ENCODE measurements around the gene SMARCAD1.

The SMARCAD1 gene

GRCh38 chr4:94232519-94232918, 24.9 kb downstream of the SMARCAD1 start:
- H3K9ac ChIP-seq (ENCODE audit: low read length), result no peak overlapping the region
- no peak overlapping the region for H3K4me3 ChIP-seq (ENCODE audit: low read depth in 1 of 2, low read length in 2 of 2)
- no peak overlapping the region for H3K27ac ChIP-seq (ENCODE audit: low read depth, low read length)
- no peaks in the 10 kb centered on the region for H3K27me3 ChIP-seq (ENCODE audit: control insufficient read depth in 1 of 2, insufficient read depth in 2 of 2, low read length in 2 of 2)
- peaks cover 4% of the 10 kb centered on the region for H3K4me1 ChIP-seq (ENCODE audit: insufficient read depth, low read length)
- H3K9me3 ChIP-seq (ENCODE audit: low read length), result no peaks in the 10 kb centered on the region
- H3K36me3 ChIP-seq (ENCODE audit: insufficient read depth, low read length), result no peaks in the 10 kb centered on the region

GRCh38 chr4:94235825-94236224, 28.2 kb downstream of the SMARCAD1 start:
- Histone ChIP-seq H3K36me3 (ENCODE audit: insufficient read depth, low read length) (peaks cover 10% of the 10 kb centered on the region), H3K9ac (ENCODE audit: low read length) (no peak overlapping the region), H3K4me1 (ENCODE audit: insufficient read depth, low read length) (no peaks in the 10 kb centered on the region), H3K4me3 (ENCODE audit: low read depth in 1 of 2, low read length in 2 of 2) (no peak overlapping the region), H3K9me3 (ENCODE audit: low read length) (no peaks in the 10 kb centered on the region), H3K27me3 (ENCODE audit: control insufficient read depth in 1 of 2, insufficient read depth in 2 of 2, low read length in 2 of 2) (no peaks in the 10 kb centered on the region), H3K27ac (ENCODE audit: low read depth, low read length) (no peak overlapping the region)

GRCh38 chr4:94237271-94237670, 29.6 kb downstream of the SMARCAD1 start:
- Histone ChIP-seq H3K4me1 (ENCODE audit: insufficient read depth, low read length) (no peaks in the 10 kb centered on the region), H3K9ac (ENCODE audit: low read length) (no peak overlapping the region), H3K36me3 (ENCODE audit: insufficient read depth, low read length) (peaks cover 15% of the 10 kb centered on the region), H3K9me3 (ENCODE audit: low read length) (no peaks in the 10 kb centered on the region), H3K4me3 (ENCODE audit: low read depth in 1 of 2, low read length in 2 of 2) (no peak overlapping the region), H3K27ac (ENCODE audit: low read depth, low read length) (no peak overlapping the region), H3K27me3 (ENCODE audit: control insufficient read depth in 1 of 2, insufficient read depth in 2 of 2, low read length in 2 of 2) (no peaks in the 10 kb centered on the region)

GRCh38 chr4:94238160-94238559, 30.5 kb downstream of the SMARCAD1 start:
- Histone ChIP-seq H3K9ac (ENCODE audit: low read length) (no peak overlapping the region), H3K9me3 (ENCODE audit: low read length) (no peaks in the 10 kb centered on the region), H3K36me3 (ENCODE audit: insufficient read depth, low read length) (peaks cover 15% of the 10 kb centered on the region), H3K27ac (ENCODE audit: low read depth, low read length) (no peak overlapping the region), H3K27me3 (ENCODE audit: control insufficient read depth in 1 of 2, insufficient read depth in 2 of 2, low read length in 2 of 2) (no peaks in the 10 kb centered on the region), H3K4me3 (ENCODE audit: low read depth in 1 of 2, low read length in 2 of 2) (no peak overlapping the region), H3K4me1 (ENCODE audit: insufficient read depth, low read length) (no peaks in the 10 kb centered on the region)

- Histone ChIP-seq H3K4me3 (ENCODE audit: low read depth in 1 of 2, low read length in 2 of 2) (no peak overlapping the region), H3K9me3 (ENCODE audit: low read length) (no peaks in the 10 kb centered on the region), H3K36me3 (ENCODE audit: insufficient read depth, low read length) (peaks cover 21% of the 10 kb centered on the region), H3K27me3 (ENCODE audit: control insufficient read depth in 1 of 2, insufficient read depth in 2 of 2, low read length in 2 of 2) (no peaks in the 10 kb centered on the region), H3K9ac (ENCODE audit: low read length) (no peak overlapping the region), H3K27ac (ENCODE audit: low read depth, low read length) (no peak overlapping the region), H3K4me1 (ENCODE audit: insufficient read depth, low read length) (no peaks in the 10 kb centered on the region)
Observed at GRCh38 chr4:94240384-94240783, 32.7 kb downstream of the SMARCAD1 start.

GRCh38 chr4:94244087-94244828, 36.6 kb downstream of the SMARCAD1 start:
- no peak overlapping the region for H3K4me3 ChIP-seq (ENCODE audit: low read depth in 1 of 2, low read length in 2 of 2)
- peaks cover 14% of the 10 kb centered on the region for H3K36me3 ChIP-seq (ENCODE audit: insufficient read depth, low read length)
- H3K9me3 ChIP-seq (ENCODE audit: low read length), result no peaks in the 10 kb centered on the region
- no peaks in the 10 kb centered on the region for H3K4me1 ChIP-seq (ENCODE audit: insufficient read depth, low read length)
- H3K27ac ChIP-seq (ENCODE audit: low read depth, low read length), result no peak overlapping the region
- no peak overlapping the region for H3K9ac ChIP-seq (ENCODE audit: low read length)
- H3K27me3 ChIP-seq (ENCODE audit: control insufficient read depth in 1 of 2, insufficient read depth in 2 of 2, low read length in 2 of 2), result no peaks in the 10 kb centered on the region

- H3K4me3 ChIP-seq (ENCODE audit: low read depth in 1 of 2, low read length in 2 of 2), result no peak overlapping the region
- no peak overlapping the region for H3K27ac ChIP-seq (ENCODE audit: low read depth, low read length)
- H3K36me3 ChIP-seq (ENCODE audit: insufficient read depth, low read length), result peaks cover 14% of the 10 kb centered on the region
Observed at GRCh38 chr4:94244829-94245185, 37.1 kb downstream of the SMARCAD1 start.

GRCh38 chr4:94251094-94251493, 43.4 kb downstream of the SMARCAD1 start:
- H3K9ac ChIP-seq (ENCODE audit: low read length), result no peak overlapping the region
- peaks cover 16% of the 10 kb centered on the region for H3K36me3 ChIP-seq (ENCODE audit: insufficient read depth, low read length)
- H3K4me3 ChIP-seq (ENCODE audit: low read depth in 1 of 2, low read length in 2 of 2), result no peak overlapping the region

More at GRCh38 chr4:94244829-94245185, 37.1 kb downstream of the SMARCAD1 start:
- H3K9ac ChIP-seq (ENCODE audit: low read length), result no peak overlapping the region
- no peaks in the 10 kb centered on the region for H3K27me3 ChIP-seq (ENCODE audit: control insufficient read depth in 1 of 2, insufficient read depth in 2 of 2, low read length in 2 of 2)
- H3K9me3 ChIP-seq (ENCODE audit: low read length), result no peaks in the 10 kb centered on the region
- H3K4me1 ChIP-seq (ENCODE audit: insufficient read depth, low read length), result no peaks in the 10 kb centered on the region

GRCh38 chr4:94253036-94253435, 45.4 kb downstream of the SMARCAD1 start:
- H3K36me3 ChIP-seq (ENCODE audit: insufficient read depth, low read length), result peaks cover 23% of the 10 kb centered on the region
- no peaks in the 10 kb centered on the region for H3K9me3 ChIP-seq (ENCODE audit: low read length)
- no peaks in the 10 kb centered on the region for H3K4me1 ChIP-seq (ENCODE audit: insufficient read depth, low read length)
- H3K27me3 ChIP-seq (ENCODE audit: control insufficient read depth in 1 of 2, insufficient read depth in 2 of 2, low read length in 2 of 2), result no peaks in the 10 kb centered on the region
- H3K9ac ChIP-seq (ENCODE audit: low read length), result no peak overlapping the region
- H3K27ac ChIP-seq (ENCODE audit: low read depth, low read length), result no peak overlapping the region
- H3K4me3 ChIP-seq (ENCODE audit: low read depth in 1 of 2, low read length in 2 of 2), result no peak overlapping the region

More at GRCh38 chr4:94251094-94251493, 43.4 kb downstream of the SMARCAD1 start:
- no peaks in the 10 kb centered on the region for H3K9me3 ChIP-seq (ENCODE audit: low read length)
- H3K27ac ChIP-seq (ENCODE audit: low read depth, low read length), result no peak overlapping the region
- no peaks in the 10 kb centered on the region for H3K4me1 ChIP-seq (ENCODE audit: insufficient read depth, low read length)
- no peaks in the 10 kb centered on the region for H3K27me3 ChIP-seq (ENCODE audit: control insufficient read depth in 1 of 2, insufficient read depth in 2 of 2, low read length in 2 of 2)

GRCh38 chr4:94256144-94256783, 48.6 kb downstream of the SMARCAD1 start:
- no peak overlapping the region for H3K27ac ChIP-seq (ENCODE audit: low read depth, low read length)
- no peak overlapping the region for H3K9ac ChIP-seq (ENCODE audit: low read length)
- no peaks in the 10 kb centered on the region for H3K4me1 ChIP-seq (ENCODE audit: insufficient read depth, low read length)
- no peaks in the 10 kb centered on the region for H3K27me3 ChIP-seq (ENCODE audit: control insufficient read depth in 1 of 2, insufficient read depth in 2 of 2, low read length in 2 of 2)
- no peaks in the 10 kb centered on the region for H3K9me3 ChIP-seq (ENCODE audit: low read length)
- H3K36me3 ChIP-seq (ENCODE audit: insufficient read depth, low read length), result peaks cover 22% of the 10 kb centered on the region
- H3K4me3 ChIP-seq (ENCODE audit: low read depth in 1 of 2, low read length in 2 of 2), result no peak overlapping the region

- Histone ChIP-seq H3K9me3 (ENCODE audit: low read length) (no peaks in the 10 kb centered on the region), H3K27me3 (ENCODE audit: control insufficient read depth in 1 of 2, insufficient read depth in 2 of 2, low read length in 2 of 2) (no peaks in the 10 kb centered on the region), H3K36me3 (ENCODE audit: insufficient read depth, low read length) (peaks cover 22% of the 10 kb centered on the region)
Observed at GRCh38 chr4:94256828-94257227, 49.2 kb downstream of the SMARCAD1 start.

More at GRCh38 chr4:94256828-94257227, 49.2 kb downstream of the SMARCAD1 start:
- Histone ChIP-seq H3K4me3 (ENCODE audit: low read depth in 1 of 2, low read length in 2 of 2) (no peak overlapping the region), H3K9ac (ENCODE audit: low read length) (no peak overlapping the region), H3K4me1 (ENCODE audit: insufficient read depth, low read length) (no peaks in the 10 kb centered on the region), H3K27ac (ENCODE audit: low read depth, low read length) (no peak overlapping the region)

All from muscle layer of colon (tissue), 2 donors.